Measurements from ENCODE around the gene CFAP77. TPM values are rescaled to one million over a fixed set of nuclear protein-coding genes. Genes with fewer than 3 reads are reported as not detected.

The CFAP77 gene
- total RNA-seq, 1 donor from 2014 or later = not detected

- DNase-seq (ENCODE audit: low read depth) = no peak
- no peak overlapping the region for H3K4me3 ChIP-seq (ENCODE audit: low read depth, low read length)
These were observed 16.8 kb downstream of the CFAP77 start for GRCh38 chr9:132426639-132427414.

DNA sequence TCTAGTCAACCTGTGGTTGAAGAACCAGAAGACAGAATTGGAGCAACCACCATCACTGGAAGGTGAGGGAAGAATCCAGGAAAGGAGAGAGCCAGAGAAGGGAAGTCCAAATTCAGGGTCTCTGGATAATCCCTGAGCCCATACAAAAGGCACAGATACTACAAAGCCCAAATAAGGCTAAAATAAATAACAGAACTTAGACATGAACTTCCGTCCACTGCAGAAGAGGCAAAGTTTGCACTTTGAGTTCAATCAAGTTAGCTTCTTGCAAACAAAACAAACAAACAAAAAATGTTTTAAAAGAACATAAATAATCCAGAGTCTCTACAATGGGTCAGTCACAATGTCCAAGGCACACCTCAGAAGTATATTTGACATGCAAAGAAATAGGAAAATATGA, 21.0 kb downstream of the CFAP77 start:
- DNase-seq (ENCODE audit: low read depth) = no peak
- H3K4me3 ChIP-seq (ENCODE audit: low read depth, low read length) = no peak overlapping the region
- TF ChIP-seq, protein P1, sequence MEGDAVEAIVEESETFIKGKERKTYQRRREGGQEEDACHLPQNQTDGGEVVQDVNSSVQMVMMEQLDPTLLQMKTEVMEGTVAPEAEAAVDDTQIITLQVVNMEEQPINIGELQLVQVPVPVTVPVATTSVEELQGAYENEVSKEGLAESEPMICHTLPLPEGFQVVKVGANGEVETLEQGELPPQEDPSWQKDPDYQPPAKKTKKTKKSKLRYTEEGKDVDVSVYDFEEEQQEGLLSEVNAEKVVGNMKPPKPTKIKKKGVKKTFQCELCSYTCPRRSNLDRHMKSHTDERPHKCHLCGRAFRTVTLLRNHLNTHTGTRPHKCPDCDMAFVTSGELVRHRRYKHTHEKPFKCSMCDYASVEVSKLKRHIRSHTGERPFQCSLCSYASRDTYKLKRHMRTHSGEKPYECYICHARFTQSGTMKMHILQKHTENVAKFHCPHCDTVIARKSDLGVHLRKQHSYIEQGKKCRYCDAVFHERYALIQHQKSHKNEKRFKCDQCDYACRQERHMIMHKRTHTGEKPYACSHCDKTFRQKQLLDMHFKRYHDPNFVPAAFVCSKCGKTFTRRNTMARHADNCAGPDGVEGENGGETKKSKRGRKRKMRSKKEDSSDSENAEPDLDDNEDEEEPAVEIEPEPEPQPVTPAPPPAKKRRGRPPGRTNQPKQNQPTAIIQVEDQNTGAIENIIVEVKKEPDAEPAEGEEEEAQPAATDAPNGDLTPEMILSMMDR (conservative IDR thresholded peaks at IDR 0.05; ENCODE audit: low read depth, low read length) = no peak

More at GRCh38 chr9:132426639-132427414, 16.8 kb downstream of the CFAP77 start:
- TF ChIP-seq, protein P1 (conservative IDR thresholded peaks at IDR 0.05; ENCODE audit: low read depth, low read length) = no peak

- TF ChIP-seq, protein P1 (conservative IDR thresholded peaks at IDR 0.05; ENCODE audit: low read depth, low read length) = no peak
- no peak for DNase-seq (ENCODE audit: low read depth)
- no peak overlapping the region for H3K4me3 ChIP-seq (ENCODE audit: low read depth, low read length)
These were observed 24.9 kb downstream of the CFAP77 start for GRCh38 chr9:132434881-132435280.

GRCh38 chr9:132439153-132439552, 29.1 kb downstream of the CFAP77 start:
- DNase-seq (ENCODE audit: low read depth) = no peak
- H3K4me3 ChIP-seq (ENCODE audit: low read depth, low read length) = no peak overlapping the region
- TF ChIP-seq, protein P1 (conservative IDR thresholded peaks at IDR 0.05; ENCODE audit: low read depth, low read length) = no peak

GRCh38 chr9:132440735-132441134, 30.7 kb downstream of the CFAP77 start:
- TF ChIP-seq, protein P1 (conservative IDR thresholded peaks at IDR 0.05; ENCODE audit: low read depth, low read length) = no peak
- no peak overlapping the region for H3K4me3 ChIP-seq (ENCODE audit: low read depth, low read length)
- no peak for DNase-seq (ENCODE audit: low read depth)

- H3K4me3 ChIP-seq (ENCODE audit: low read depth, low read length) = no peak overlapping the region
- DNase-seq (ENCODE audit: low read depth) = no peak
- TF ChIP-seq, protein P1 (conservative IDR thresholded peaks at IDR 0.05; ENCODE audit: low read depth, low read length) = no peak
These were observed 31.4 kb downstream of the CFAP77 start for GRCh38 chr9:132441404-132441803.
